ENCODE results near the gene CCNB2.
A peak's percentile ranks its signal among the peaks of the same experiment; 100 is the strongest.
"Not testable (repeated sequence)": the region's sequence is repeated elsewhere in the genome, so short reads cannot be mapped to it uniquely, and the experiment has no call there.

The CCNB2 gene

DNA sequence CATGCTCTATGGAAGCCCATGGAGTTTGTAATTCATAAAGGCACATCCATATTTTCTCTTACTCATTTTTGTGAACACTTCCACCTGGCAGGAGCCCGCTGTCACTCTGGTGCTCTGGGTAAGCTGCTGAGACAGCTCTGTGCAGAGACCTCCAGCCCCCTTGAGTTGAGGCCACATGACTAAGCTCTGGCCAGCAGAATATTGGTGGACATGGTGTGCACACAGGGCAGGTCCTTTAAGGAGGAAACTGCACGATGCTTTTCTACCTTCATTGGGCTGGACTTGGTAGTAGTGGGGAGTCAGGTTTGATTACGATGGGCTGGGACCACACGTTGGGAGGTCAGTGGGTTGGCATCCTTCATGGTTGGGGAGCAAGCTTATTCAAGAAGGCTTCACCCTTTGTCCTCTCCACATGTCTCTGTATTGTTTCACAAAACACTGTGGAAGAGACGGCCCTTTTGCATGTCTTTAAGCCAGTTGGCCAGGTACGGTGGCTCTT lies 29.0 kb downstream of the CCNB2 start:
- no peak for DNase-seq (ENCODE audit: low read depth)

DNA sequence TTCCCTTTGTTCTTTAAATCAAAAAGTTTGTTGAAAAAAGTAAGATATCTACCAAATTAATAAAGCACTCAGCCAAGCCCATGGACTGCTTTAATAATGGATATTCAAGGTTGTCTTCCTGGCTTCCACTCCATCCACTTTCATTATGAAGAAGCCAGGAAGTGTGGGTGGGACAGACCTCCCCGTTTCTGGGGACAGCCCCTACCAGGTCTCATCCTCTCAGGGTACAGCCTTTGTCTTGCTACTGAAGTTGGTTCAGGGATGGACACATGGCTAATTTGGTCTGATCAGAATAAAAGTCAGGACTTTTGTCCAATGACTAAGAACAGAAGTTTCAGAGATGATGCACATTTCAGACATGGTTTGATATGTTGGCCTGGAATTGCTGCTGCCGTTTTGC lies 32.6 kb downstream of the CCNB2 start:
- DNase-seq (ENCODE audit: low read depth), result no peak

DNA sequence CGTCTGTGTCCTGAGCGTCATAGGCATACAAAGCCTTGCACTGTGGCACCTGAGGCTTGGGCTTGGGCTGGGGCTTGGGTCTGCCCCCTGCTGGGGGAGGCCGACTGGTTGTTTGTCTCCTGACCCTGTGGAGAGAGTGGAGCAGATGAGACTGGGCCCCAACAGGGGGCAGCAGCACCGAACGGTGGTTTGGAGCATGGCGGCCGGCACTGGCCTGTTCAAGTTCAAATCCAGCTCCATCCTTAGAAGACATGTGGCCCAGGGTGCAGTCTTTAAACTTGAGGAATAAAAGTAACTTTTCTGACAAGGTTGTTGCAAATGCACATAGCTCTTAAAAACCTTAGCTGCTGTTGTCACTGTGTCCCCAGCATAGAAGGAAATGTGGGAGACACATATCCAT lies 33.3 kb downstream of the CCNB2 start:
- DNase-seq (ENCODE audit: low read depth), result peak; percentile 36

DNA sequence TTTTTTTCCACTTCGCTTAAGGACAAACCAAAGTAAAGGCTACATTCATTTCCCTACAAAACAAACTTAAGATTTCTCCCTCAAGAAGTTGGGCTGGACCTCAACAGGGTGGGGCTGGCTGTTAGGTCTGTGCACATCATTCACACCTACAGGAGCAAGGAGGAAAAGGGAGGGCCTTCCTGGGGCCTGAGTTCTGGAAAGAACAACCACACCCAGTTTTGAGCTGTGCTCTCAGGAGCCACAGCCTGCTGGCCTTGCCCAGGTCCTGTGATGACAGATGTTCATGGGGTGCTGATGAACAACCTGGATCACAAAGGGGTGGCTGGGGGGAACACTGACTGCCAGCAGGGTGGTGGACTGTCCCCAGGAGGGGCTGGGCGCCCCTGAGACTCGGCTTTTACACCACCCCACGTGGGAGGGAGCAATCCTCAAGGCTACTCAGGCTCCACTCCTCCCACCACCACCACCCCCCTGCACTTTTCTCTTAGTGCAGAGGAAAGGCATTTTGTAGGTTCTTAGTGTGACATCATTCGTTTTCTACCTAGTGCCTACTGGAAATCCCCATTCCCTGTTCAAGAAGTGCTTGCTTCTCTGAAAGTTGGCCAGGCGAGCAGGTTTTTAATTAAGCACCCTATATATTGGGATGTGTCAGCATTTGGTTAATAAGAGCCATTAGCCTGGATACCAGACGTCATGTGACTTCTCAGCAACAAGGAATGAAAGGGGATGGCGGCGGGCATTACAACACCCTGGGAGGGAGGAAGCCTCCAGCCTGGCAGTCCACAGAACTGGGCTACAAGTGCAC lies 35.7 kb downstream of the CCNB2 start:
- DNase-seq (ENCODE audit: low read depth), result no peak

DNA sequence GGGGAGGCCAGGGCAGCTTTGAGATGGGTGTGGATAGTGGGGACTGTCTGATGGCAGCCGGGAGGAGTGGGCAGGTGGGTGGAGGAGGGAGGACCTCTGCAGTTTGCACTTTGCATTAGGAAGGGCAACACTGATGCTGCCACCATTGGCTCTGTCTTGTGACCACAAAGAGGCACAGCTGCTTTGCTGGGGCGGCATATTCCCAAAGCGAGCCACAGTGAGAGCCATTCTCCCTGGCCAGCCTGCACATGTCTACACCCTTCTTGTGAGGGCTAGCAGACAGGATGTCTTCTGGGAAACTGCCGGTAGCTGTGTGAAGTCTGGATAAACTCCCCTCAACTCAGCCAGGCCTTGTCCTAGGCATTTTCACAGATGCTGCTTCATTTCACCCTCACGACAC lies 38.3 kb downstream of the CCNB2 start:
- DNase-seq (ENCODE audit: low read depth), result no peak

DNA sequence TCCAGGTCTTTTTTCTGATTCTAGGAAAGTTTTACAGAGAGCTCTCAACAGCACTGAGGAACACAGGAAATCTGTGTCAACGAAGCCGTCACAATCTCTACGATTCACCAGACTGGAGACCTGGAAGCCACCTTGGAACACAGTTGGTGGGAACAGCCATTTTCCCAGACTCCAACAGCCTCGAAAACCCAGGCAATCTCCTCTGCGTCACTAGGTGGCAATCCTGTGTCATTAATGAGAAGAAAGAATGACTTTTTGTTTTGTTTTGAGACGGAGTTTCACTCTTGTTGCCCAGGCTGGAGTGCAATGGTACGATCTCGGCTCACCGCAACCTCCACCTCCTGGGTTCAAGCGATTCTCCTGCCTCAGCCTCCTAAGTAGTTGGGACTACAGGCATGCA lies 39.6 kb downstream of the CCNB2 start:
- not testable (repeated sequence) for DNase-seq (ENCODE audit: low read depth)

DNA sequence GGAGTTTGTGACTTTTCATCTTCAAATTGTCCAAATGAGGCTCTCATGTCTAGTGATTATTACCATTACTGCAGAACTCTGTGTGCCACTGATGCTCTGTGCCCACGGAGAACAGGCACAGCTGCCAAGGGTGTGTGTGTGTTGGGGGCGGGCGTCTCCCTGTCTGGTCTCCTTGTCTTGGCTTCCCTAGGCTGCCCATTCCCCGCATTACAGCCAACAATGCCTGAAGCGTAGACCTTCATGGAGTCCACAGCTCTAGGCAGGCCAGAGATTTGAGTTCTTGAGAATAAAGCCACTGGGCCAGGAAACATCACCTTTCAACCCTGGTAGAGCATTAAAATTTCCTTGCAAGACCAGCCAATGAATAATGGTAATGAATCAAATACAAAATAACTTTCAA lies 42.7 kb downstream of the CCNB2 start:
- DNase-seq (ENCODE audit: low read depth), result no peak

DNA sequence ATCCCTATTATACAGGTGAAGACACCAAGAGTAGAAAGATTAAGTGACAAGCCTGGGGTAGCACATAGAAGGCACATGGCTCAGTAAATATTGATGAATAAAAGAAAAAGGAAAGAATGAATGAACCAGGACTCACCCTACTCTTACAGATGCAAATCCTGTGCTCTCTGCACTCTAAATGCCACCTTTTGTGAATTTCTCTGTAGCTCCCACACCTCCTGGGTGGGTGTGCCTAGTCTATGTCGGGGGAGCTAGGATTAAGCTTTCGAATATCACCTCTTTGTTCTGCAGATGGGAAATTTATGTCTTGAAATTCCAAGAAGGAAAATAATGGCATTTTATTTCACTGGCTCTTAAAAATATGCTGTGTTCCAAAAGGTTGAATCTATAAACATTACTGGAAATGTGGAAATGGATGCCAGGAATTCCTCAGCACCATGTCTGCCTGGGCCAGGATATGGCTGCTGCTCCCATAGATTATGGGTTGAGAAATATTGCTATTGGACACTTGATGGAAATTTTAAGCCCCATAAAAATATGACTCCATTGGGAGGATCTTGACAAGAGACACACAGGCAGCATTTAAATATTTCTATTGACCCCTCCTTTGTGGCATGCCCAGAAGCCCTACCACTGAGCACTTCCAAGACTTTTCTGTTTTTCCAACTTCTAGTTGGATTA lies 43.3 kb downstream of the CCNB2 start:
- no peak for DNase-seq (ENCODE audit: low read depth)

DNA sequence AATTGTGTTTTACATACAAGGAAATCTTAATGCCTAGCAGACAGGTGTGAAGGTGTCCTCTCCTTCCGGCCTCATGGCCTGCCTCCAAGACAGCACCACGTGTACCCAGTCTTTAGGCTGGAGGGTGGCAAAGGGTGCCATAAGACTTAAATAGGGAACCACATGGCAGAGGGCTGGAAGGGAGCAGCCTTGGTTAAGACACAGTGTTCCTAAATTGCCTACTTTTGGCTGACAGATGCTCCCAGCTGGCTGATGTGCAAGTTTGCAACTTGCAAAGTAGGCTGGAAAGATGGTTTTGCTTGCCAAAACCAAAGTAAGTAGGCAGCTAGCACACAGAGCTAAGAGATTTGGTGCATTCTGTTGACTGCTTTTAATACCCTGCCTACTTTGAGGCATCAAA lies 45.2 kb downstream of the CCNB2 start:
- no peak for DNase-seq (ENCODE audit: low read depth)

DNA sequence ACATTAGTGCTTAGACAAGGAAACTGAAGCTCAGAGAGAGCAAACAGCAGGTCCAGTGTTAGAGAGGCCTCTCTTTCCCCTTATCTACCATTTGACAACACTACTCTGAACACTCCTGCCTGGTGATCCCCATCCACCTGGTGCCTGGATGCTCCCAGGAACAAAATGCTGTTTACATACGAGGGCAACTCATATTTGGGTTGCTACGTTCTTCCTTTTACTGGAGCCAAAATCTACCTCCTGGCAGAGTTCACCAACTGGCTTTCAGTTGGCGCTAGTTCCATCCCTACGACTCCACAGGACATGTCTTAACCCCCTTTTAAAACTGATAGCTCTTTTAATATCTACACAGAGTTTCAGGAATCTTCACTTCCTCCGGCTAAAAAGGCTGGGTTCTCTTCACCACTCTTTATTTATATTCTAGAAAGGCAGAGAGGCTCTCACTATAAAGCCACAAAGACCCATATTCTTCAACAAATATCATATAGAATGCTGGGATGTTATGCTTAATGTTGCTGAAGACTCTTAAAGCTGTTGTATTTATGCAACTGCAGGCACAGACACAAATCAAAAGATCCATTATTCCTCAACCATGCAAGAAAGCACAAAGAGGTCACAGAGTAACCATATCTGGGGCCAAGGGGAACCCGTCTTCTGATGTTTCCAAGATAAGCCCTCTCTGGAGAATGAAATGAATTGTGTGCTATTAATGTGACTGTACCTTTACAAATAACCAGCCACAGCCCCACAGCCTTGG lies 47.9 kb downstream of the CCNB2 start:
- no peak for DNase-seq (ENCODE audit: low read depth)

DNA sequence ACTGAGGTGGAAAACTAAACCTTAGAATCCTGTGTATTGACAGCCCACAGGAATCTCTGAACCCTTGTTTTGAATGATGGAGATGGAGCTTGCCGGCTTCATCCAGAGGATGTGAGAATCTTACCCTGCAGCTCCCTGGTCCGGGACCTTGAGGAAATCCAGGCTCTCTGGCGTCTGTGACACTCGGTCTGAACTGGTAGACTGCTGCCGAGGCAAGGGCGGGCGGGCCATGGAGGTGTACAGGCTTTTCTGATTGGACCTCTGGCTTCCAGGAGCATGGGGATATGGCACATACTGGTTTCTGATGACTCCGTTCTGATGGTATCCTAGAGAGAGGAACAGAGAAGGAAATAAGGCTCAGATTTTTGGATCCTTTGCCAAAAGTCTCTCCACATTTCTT lies 48.5 kb downstream of the CCNB2 start:
- DNase-seq (ENCODE audit: low read depth), result no peak

DNA sequence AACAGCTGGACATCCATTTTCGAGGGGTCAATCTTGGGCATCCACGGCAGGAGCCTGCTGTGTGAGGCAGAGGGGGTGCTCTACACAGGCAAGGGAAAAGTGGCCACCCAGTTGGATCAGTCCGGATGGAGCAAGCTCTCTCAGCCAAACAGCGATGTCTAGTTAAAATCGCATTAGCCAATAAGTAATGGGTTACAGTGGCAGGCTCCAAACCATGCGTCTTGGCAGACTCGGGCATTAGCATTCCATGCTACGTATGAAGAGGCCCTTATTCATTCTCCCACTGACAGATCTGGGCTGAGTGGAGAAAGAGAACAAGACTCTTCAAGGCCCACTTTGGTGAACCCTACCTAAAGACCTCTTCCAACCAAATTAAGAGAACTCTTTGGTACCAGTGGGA lies 49.3 kb downstream of the CCNB2 start:
- DNase-seq (ENCODE audit: low read depth), result no peak

DNA sequence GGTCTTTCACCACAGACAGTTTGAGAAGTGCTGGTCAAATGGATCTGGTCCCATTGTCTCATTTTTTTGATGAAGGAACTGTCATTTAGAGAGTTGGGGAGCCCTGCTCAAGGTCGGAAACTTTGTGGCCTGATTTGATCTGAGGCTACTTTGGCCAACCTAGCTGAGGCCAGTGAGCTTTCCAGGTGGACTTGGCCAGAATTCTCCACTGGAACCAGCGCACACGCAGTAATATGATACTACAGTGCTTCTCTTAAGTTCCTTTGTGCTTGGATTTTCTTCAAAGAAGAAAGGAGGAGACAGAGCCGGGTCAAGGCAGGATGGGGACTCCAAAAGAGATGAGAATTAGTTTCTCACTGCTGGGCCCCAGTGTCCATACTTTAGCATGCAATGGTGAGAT lies 50.5 kb downstream of the CCNB2 start:
- DNase-seq (ENCODE audit: low read depth), result no peak

DNA sequence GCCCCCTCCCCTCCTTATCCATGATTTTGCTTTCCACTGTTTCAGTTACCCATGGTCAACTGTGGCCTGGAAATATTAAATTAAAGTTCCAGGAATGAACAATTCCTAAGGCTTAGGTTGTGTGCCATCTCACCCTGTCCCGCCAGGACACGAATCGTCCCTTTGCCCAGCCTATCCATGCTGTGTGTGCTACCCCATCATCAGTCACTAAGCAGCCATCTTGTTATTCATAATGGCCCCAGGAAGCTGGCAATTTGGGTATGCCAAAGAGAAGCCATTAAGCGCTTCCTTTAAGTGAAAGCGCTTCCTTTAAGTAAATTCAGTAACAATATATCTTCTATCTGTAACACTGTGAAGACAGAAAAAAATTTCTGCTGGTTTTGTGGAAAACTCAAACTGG lies 52.5 kb downstream of the CCNB2 start:
- no peak for DNase-seq (ENCODE audit: low read depth)

DNA sequence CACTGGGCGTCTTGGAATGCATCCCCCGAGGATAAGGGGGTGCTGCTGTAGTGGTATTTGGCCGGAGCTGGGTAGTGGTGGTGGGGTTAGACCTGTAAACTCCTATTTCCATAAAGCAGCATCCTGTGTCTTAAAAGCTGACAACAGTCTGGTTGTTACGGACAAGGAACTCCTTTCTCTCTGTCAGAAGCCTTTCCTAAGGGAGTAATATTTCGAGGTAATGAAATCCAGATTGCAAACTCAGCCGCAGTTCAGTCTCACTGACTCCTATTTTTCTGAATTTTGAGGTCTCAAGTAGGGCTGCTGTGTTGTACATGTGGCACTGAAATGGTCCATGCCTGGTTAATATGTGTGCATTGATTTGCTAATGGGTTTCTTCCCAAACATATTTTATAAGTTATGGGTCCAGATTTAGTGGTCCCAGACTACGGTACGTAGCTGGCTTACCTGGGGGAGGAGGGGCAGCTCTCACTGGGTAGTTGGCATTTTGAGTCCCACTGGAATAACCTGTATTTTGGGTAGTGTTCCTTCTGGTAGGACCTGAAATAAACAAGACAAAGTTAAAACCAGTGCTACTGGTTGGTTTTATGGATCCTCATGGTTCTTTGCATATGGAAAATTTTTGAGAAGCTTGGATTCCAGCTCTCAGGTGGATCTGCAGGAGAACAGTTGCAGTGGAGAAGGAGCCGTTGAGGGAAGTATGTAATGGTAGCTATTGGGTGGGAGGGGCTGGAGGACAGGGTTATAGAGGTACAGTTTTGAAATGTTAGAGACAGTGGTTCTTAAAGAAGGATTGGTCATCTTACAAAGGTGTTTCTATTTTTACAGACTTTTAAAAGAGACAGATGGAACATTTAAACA lies 53.1 kb downstream of the CCNB2 start:
- no peak for DNase-seq (ENCODE audit: low read depth)

DNA sequence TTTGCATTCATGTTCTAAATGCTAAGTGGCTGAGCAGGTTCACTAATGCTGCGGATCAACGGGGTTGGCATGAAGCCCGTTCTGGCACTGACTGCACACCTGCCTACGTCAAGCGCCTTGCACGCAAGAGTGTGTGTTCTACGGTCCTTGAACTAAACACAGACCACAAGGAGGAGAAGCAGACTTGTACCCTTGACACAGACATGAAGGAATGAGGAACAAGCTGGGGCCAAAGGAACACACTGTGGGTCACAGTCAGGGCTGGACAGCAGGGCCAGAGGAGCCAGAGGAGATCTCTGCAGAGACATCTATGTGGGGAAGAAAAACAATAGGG lies 53.7 kb downstream of the CCNB2 start:
- no peak for DNase-seq (ENCODE audit: low read depth)

DNA sequence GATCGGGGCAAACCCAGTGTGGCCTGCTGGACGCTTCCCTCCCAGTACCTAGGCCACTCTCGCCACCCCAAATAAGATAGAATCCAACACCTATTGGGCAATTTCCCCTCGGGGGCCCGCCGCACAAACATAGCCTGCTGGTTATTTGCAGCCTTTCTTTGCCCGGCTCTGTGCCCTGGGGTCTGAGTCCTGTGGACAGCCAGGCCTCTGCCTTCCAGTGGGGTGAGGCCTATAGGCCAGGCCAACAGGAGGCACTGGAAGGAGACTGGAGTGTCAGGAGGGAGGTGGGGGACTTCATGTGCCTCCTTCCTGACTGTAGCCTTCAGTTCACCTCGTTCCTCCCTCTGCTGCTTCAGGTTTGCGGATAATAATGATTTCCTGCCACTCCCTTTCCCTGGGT lies 54.3 kb downstream of the CCNB2 start:
- DNase-seq (ENCODE audit: low read depth), result no peak

DNA sequence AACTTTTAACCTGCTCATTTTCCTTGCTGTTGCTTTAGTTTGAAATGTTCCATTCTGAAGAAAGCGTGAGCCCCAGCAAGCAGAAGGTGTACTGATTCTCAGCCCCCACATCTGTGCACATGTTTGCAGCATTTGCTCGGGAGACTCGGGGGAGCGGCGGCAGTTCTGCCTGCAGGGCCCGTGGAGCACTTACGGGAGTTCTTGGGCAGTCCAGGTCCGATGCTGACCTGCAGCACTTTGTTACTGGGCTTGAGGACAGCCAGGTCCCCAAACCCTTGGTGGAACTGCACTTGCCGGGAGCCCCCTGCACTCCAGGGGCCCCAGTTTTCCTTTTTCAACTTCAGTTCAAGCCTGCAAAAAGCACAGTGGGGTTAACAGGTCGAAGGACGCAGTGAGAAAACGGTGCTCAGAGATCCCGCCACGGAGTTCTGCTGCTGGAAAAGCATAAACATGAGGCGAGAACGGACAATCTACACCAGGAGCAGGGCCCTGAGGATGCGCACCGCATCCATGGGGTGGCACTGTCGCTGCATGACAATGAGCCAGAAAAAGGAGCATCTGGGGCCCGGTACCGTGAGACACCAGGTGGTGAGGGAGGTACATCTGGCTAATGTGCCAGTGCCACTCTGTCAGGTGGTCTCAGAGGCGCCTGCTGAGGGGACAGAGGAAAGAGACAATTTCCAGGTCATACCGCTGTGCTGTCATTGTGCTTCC lies 56.1 kb downstream of the CCNB2 start:
- DNase-seq (ENCODE audit: low read depth), result no peak

DNA sequence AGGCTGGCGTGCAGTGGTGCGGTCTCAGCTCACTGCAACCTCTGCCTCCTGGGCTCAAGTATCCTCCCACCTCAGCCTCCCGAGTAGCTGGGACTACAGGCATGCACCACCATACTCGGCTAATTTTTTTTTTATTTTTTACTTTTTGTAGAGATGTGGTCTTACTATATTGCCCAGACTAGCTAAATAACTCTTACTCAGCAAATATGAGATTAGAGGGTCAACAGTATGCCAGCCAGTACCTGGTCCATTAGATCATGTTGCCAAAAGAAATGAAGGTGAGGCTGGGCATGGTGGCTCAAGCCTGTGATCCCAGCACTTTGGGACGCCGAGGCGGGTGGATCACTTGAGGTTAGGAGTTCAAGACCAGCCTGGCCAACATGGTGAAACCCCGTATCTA lies 57.1 kb downstream of the CCNB2 start:
- DNase-seq (ENCODE audit: low read depth), result not testable (repeated sequence)

DNA sequence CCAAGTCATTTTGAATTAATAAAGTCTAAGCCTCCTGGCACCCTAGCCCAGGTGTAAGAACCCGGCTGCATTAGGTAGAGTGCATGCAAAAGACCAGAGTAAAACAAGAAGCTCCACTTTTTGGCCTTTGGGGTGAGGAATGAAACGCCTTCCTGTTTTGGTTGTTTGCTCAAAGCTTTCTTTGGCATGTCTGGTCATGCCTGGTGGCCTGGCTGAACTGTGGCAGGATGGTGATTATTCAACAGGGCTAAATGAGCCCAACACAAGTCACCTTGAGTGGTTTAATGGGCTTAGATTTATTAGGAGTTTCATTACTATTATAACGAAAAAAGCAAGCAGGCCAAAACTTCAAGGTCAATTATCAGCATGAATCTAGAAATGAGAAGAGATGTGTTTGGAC lies 60.8 kb downstream of the CCNB2 start:
- no peak for DNase-seq (ENCODE audit: low read depth)

DNA sequence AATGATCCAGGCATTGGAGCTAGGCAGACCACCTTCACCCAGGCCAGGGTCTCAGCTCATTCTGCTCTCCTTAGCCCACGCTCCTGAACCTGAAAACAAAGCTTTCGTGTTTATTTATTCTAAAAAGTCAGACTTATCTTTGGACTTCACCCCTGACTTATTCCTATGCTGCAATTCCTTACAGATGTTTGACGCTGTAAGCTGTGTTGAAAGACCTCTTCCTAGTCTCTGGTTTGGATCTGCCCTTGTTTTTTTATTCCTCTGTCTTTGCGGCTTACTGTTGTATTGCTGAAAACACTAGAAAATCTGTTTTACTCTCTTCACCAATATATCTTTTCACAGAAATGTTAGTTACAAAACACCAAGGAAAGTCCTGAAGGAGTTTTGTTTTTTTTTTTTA lies 61.2 kb downstream of the CCNB2 start:
- no peak for DNase-seq (ENCODE audit: low read depth)

Measured in CMK (cell line).